ENCODE data around the gene KAZN.

Gene KAZN

DNA sequence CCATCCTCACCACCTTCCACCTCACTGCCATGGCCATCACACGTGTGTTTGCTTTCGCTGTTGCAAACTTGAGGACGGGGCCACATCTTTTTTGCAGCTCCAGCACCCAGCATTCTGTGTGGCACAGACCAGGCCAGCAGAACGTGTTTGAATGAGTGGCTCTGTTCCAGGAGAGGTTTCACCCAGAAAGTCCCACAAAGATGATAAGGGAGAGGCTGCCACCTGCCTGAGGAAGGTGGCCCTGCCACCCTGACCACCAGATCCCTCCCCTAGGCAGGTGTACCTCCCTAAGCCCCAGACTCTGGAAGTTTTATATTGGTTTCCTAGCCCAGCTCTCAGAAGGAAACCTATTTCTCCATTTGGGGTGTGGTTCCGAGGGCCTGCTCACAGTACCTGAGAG is 252.1 kb downstream of the KAZN start:
- DNase-seq (ENCODE audit: low read depth): no peak
- in situ Hi-C loops (cut with HindIII; ENCODE audit: low sequenced_read_pairs): no loop called here
- TF ChIP-seq, protein P1, sequence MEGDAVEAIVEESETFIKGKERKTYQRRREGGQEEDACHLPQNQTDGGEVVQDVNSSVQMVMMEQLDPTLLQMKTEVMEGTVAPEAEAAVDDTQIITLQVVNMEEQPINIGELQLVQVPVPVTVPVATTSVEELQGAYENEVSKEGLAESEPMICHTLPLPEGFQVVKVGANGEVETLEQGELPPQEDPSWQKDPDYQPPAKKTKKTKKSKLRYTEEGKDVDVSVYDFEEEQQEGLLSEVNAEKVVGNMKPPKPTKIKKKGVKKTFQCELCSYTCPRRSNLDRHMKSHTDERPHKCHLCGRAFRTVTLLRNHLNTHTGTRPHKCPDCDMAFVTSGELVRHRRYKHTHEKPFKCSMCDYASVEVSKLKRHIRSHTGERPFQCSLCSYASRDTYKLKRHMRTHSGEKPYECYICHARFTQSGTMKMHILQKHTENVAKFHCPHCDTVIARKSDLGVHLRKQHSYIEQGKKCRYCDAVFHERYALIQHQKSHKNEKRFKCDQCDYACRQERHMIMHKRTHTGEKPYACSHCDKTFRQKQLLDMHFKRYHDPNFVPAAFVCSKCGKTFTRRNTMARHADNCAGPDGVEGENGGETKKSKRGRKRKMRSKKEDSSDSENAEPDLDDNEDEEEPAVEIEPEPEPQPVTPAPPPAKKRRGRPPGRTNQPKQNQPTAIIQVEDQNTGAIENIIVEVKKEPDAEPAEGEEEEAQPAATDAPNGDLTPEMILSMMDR (IDR thresholded peaks at IDR 0.05; ENCODE audit: low read depth, low read length, missing control alignments): no peak
- no peak overlapping the region for H3K4me3 ChIP-seq (ENCODE audit: low read depth, low read length)

DNA sequence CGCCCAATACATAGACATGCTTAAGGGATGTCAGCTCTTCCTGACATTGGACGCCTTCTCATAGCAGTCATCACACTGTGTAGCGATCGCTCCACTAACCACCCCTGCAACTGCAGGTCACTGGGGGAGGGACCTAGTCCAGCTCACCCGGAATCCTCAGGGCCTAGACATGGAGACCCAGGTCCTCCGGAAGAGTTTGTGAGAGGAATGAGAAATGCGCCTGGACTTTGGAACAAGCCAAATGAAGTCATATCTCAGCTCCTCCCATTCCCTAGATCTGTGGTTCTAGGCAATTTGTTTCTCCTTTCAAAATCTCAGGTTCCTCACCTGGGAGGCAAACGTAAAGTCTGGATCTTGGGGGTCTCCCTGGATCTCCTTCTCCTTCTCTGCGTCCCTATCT is 253.3 kb downstream of the KAZN start:
- H3K4me3 ChIP-seq (ENCODE audit: low read depth, low read length): no peak overlapping the region
- in situ Hi-C loops (cut with HindIII; ENCODE audit: low sequenced_read_pairs): no loop called here
- TF ChIP-seq, protein P1 (IDR thresholded peaks at IDR 0.05; ENCODE audit: low read depth, low read length, missing control alignments): no peak
- no peak for DNase-seq (ENCODE audit: low read depth)

DNA sequence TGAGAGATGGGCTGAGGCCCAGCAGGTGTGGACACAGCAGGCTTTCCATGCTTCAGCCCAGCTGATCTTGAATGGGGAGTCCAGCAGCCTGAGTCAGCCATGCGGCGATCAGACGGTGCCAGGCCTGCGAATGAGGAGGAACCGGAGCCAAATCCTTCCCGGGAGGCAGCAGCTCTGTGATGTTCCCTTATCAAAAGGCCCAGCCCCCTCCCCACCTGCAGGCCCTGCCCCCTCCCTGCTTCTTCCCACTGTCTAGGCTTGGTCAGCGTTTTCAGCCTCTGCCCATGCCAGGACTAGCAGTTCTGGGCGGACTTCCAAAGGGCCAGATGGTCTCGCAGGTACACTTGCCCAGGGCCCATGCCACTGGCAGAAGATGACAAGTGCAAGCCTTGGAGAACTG is 253.8 kb downstream of the KAZN start:
- H3K4me3 ChIP-seq (ENCODE audit: low read depth, low read length): no peak overlapping the region
- DNase-seq (ENCODE audit: low read depth): no peak
- in situ Hi-C loops (cut with HindIII; ENCODE audit: low sequenced_read_pairs): no loop called here
- TF ChIP-seq, protein P1 (IDR thresholded peaks at IDR 0.05; ENCODE audit: low read depth, low read length, missing control alignments): no peak

DNA sequence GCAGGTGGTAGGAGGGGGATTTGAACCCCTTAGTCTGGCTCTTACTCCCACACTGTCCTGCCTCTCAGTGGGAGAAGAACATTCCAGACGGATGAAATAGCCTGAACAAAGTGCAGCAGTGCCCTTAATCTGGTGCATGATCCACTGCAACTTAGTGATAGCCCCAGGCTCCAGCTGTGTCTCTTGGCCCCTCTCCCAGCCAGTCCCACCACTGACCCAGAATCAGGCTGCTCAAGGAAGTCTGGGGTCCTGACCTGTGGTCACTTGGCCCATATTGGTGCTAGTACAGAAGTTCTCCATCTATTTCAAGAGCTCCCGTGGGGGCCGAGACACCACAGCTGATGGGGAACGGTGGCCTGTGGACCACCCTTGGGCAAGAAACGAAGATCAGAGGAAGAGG is 255.0 kb downstream of the KAZN start:
- TF ChIP-seq, protein P1 (IDR thresholded peaks at IDR 0.05; ENCODE audit: low read depth, low read length, missing control alignments): no peak
- in situ Hi-C loops (cut with HindIII; ENCODE audit: low sequenced_read_pairs): no loop called here
- no peak for DNase-seq (ENCODE audit: low read depth)
- H3K4me3 ChIP-seq (ENCODE audit: low read depth, low read length): no peak overlapping the region

DNA sequence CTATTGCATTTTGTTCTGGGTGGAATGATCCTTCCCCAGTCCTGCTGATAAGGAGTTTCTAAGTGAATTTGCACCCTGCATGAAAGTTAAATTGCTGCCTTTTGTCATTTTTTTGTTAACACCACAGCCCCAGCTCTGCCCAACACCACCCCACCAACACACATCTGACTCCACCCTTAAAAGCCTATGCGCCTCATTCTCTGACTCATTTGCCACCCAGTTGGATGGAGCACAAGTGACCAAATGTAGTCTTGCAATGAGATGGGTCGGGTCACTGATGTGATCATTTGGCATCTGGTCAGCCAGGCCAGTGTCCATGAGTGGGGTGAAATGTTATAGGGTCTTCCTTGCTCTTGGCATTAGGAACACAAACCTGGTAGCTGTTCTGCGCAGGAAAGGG is 256.8 kb downstream of the KAZN start:
- TF ChIP-seq, protein P1 (IDR thresholded peaks at IDR 0.05; ENCODE audit: low read depth, low read length, missing control alignments): no peak
- in situ Hi-C loops (cut with HindIII; ENCODE audit: low sequenced_read_pairs): no loop called here
- DNase-seq (ENCODE audit: low read depth): no peak
- no peak overlapping the region for H3K4me3 ChIP-seq (ENCODE audit: low read depth, low read length)

DNA sequence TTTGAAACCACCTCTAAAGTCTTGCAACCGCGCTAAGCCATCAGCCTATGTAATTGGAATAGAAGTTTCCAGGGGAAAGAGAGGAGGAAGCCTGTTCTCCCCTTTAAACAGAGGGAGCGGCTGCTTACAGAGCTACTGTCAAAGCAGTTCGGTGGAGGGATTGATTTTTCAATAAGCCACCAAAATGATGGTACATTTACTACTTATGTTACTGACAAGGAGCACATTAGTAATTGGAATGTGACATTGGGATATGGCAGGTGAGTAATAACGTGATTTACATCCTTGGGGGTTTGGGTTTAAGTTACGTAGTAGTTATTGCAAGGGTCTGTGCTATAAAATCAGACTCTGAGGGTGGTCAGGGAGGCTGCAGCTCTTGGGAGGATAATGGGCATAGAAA is 257.3 kb downstream of the KAZN start:
- no peak for DNase-seq (ENCODE audit: low read depth)
- no peak overlapping the region for H3K4me3 ChIP-seq (ENCODE audit: low read depth, low read length)
- TF ChIP-seq, protein P1 (IDR thresholded peaks at IDR 0.05; ENCODE audit: low read depth, low read length, missing control alignments): no peak
- in situ Hi-C loops (cut with HindIII; ENCODE audit: low sequenced_read_pairs): no loop called here

Data from astrocyte of the cerebellum (primary cell).